ENCODE measurements around the gene MED26.

The MED26 gene

GRCh38 chr19:16609511-16610200 lies 18.3 kb downstream of the MED26 start:
- DNase-seq, result no peak

GRCh38 chr19:16608290-16608739 lies 19.7 kb downstream of the MED26 start:
- no peak for DNase-seq

DNA sequence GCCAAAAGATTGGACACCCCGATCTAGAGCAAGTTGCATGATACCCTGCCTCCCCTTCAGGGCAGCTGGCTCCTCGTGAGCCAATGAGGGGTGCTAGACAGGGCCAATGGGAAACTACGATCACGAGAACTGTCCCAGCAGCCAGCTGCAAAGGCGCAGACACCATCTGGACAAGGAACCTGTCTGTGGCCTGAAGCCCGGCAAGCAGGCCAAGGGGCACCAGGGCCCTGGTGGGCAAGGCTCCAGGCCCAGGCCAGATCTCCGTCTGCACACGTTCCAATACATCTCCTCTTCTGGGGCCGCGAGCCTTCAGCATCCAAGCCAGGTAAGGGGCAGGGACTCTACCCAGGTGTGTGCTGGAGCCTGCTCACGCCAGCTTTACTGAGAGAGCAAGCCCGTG lies 20.2 kb downstream of the MED26 start:
- no peak for DNase-seq

GRCh38 chr19:16605553-16605994 lies 22.4 kb downstream of the MED26 start:
- no peak for DNase-seq

DNA sequence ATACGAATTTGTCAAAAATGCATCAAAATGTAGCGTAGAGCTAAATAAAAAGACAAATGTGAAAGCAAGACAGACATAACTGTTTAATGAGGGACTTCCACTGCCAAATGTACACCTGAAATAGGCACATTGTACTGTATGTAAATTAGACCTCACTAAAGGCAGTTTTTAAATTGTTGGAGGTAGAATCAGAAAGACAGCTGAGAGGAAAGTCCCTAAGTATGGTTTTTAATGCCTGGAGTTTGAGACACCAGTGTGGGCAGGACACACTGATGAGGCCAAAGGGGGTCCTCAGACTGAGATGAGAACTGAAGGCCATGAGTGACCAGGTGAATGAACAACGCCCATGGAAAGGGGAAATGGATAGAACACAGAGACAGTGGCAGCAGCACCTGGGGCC lies 22.9 kb downstream of the MED26 start:
- DNase-seq, result no peak

- no peak for DNase-seq
Observed at GRCh38 chr19:16604615-16605014, 23.4 kb downstream of the MED26 start.

GRCh38 chr19:16603090-16603489 lies 24.9 kb downstream of the MED26 start:
- DNase-seq, result no peak

GRCh38 chr19:16601378-16602052 lies 26.5 kb downstream of the MED26 start:
- DNase-seq, result no peak

- no peak for DNase-seq
Observed at GRCh38 chr19:16600824-16601223, 27.2 kb downstream of the MED26 start.

DNA sequence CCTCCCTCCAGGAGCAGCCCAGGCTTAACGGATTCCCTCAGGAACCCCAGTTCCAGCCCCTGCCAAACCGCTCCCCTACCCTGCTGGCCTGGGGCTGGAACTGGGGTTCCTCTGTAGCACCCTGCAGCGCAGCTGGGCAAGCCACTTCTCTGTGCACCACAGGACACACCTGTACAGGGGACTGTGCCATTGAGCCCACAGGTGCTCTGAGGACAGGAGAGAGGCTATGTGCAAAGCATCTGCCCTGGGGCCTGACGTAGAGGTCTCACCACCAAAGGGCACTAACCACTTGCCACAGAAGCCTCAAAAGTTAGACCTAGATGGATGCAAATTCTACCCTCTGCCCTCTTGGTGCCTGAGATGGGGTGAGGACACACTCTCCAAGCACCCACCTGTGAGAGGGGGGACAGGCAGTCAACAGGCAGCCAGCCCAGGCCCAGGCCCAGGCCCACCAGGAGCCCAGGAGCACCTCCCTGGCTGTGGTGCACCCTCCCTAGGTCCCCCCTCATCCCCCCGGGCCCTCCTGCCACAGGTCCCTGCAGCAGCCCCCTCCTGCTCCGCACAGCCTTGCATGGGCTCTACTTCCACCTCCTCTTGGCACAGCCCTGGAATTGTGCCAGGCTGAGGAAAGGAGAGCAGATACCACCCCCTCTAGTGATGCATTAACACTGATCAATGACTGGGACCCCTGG lies 28.2 kb downstream of the MED26 start:
- no peak for DNase-seq

GRCh38 chr19:16598848-16599247 lies 29.2 kb downstream of the MED26 start:
- no peak for DNase-seq

DNA sequence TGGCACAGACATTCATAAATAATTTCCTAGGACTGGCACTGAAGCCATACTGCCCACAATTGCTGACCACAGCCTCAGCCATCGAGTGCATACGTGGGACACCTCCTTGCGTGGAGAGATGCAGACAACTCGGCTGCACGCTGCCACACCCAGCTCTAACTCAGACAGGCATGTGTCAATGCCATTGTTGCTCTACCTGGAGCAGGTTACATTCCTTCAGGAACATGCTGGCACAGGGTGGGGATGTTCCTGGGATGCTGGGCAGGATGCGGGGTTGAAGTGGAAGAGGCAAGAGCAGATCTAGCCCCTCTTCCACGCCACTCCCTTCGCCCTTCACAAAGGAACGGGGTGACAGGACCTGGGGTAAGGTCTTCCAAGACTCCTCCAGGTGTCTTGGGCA lies 31.6 kb downstream of the MED26 start:
- no peak for DNase-seq

GRCh38 chr19:16595097-16595496 lies 32.9 kb downstream of the MED26 start:
- DNase-seq, result no peak

DNA sequence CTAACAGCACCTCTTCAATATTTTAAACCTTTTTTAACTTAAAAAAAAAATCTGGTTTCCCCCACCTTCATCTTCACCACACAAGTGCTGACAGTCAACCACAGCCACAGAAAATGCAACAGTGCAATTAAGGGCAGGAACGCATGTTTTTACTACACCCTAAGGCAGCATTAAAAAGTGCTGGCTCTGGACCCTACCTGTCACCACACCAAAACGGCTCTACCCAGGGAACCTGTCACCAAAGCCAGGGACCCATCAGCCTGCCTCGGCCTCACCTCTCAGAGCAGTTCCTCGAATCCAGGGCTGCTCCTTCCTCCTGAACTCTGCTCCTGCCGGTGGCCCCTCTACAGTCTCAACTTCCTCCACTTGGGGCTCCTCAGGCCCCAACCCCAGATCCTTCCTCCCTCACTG lies 33.3 kb downstream of the MED26 start:
- DNase-seq, result no peak

DNA sequence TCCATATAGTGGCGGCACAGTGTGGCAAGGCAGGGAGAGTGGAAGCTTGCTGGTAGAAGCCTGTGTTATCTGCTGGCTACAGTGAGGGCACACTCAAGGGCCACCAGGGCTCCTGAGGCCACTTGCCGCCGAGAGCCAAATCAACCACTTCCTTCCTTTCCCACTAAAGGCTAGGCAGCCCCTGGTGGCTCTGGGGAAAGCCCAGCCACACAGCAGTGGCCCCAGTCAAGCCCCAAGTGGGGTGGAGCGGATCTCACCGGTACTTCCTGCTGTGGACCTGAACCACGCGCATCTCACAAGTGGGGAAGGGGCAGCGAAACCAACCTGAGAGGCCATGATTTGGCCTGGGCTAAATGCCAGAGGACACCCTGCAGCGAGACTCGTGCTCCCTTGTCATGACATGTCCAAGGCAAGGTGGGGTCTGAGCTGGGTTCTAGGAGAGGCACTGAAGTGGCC lies 33.8 kb downstream of the MED26 start:
- DNase-seq, result no peak

DNA sequence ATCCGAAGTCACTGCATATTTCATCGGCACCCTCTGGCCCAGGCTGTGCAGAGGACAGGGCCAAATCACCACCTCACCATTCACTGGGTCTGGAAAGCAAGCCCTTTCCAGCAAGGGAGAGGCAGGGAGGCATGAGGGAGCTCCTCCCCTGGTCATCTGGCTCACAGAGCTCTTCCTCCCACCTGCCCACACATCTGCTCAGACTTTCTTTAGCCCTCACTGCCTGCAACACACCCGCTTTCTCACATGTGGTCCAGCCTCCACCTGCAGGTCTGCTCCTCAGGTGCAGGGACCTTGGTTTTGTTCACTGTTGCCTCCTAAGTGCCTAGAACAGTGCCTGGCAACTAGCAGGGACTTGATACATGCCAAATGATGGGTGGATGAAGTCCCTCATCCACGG lies 34.8 kb downstream of the MED26 start:
- no peak for DNase-seq

- DNase-seq, result no peak
Observed at GRCh38 chr19:16591803-16592556, 36.0 kb downstream of the MED26 start.

- DNase-seq, result no peak
Observed at GRCh38 chr19:16590876-16591802, 36.9 kb downstream of the MED26 start.

GRCh38 chr19:16589917-16590316 lies 38.1 kb downstream of the MED26 start:
- peak; percentile 33 for DNase-seq

GRCh38 chr19:16588824-16589577 lies 39.0 kb downstream of the MED26 start:
- no peak for DNase-seq
